Measurements from ENCODE around the gene ZNF280B. TPM values are rescaled to one million over a fixed set of nuclear protein-coding genes. Genes with fewer than 3 reads are reported as not detected.

The ZNF280B gene
- total RNA-seq, 1 experiment from 2014 or later, result 5.9 TPM

- TF ChIP-seq FOXP4 (CRISPR knock-in tag; IDR thresholded peaks at IDR 0.05) (no peak), ZNF425 (CRISPR knock-in tag; conservative IDR thresholded peaks at IDR 0.05) (no peak), ZNF532 (CRISPR knock-in tag; IDR thresholded peaks at IDR 0.05; ENCODE audit: borderline replicate concordance) (no peak)
These were observed 39.8 kb upstream of the ZNF280B start (continued) for GRCh38 chr22:22548317-22548716.

GRCh38 chr22:22547692-22548300, 39.3 kb upstream of the ZNF280B start:
- no peak for DNase-seq (ENCODE audit: low spot score)
- no peak for TF ChIP-seq ERG (CRISPR knock-in tag; IDR thresholded peaks at IDR 0.05)
- no peak for TF ChIP-seq MYBL2 (CRISPR knock-in tag; IDR thresholded peaks at IDR 0.05)
- no peak for TF ChIP-seq FOXP1 (CRISPR knock-in tag; IDR thresholded peaks at IDR 0.05; ENCODE audit: borderline replicate concordance)
- no peak for TF ChIP-seq ZNF416 (CRISPR knock-in tag; IDR thresholded peaks at IDR 0.05)
- TF ChIP-seq GRHL2 (CRISPR knock-in tag; IDR thresholded peaks at IDR 0.05; ENCODE audit: insufficient replicate concordance, severe bottlenecking), result no peak
- no peak for TF ChIP-seq PRDM15 (CRISPR knock-in tag; IDR thresholded peaks at IDR 0.05)
- no peak for TF ChIP-seq MLX (CRISPR knock-in tag; IDR thresholded peaks at IDR 0.05)
- TF ChIP-seq MXD4 (CRISPR knock-in tag; IDR thresholded peaks at IDR 0.05; ENCODE audit: borderline replicate concordance), result no peak
- TF ChIP-seq JAZF1 (CRISPR knock-in tag; IDR thresholded peaks at IDR 0.05), result no peak
- no peak for TF ChIP-seq E2F4 (CRISPR knock-in tag; IDR thresholded peaks at IDR 0.05; ENCODE audit: borderline replicate concordance, low read depth)
- TF ChIP-seq ELF4 (CRISPR knock-in tag; IDR thresholded peaks at IDR 0.05; ENCODE audit: low read depth), result no peak
- TF ChIP-seq NFATC4 (CRISPR knock-in tag; IDR thresholded peaks at IDR 0.05), result no peak
- no peak for TF ChIP-seq JUN (CRISPR knock-in tag; IDR thresholded peaks at IDR 0.05)
- TF ChIP-seq ZMAT4 (CRISPR knock-in tag; IDR thresholded peaks at IDR 0.05), result no peak
- no peak for TF ChIP-seq IRF2 (CRISPR knock-in tag; IDR thresholded peaks at IDR 0.05; ENCODE audit: borderline replicate concordance, low read depth)
- TF ChIP-seq CBFB (CRISPR knock-in tag; IDR thresholded peaks at IDR 0.05; ENCODE audit: low read depth), result no peak
- no peak for ATAC-seq
- Mint-ChIP-seq H3K9me3 (no peaks in the 10 kb centered on the region), H3K36me3 (no peaks in the 10 kb centered on the region), H3K4me3 (no peak overlapping the region), H3K4me1 (no peaks in the 10 kb centered on the region), H3K27ac (no peak overlapping the region), H3K27me3 (ENCODE audit: low read depth) (peaks cover 97% of the 10 kb centered on the region)
- CTCF ChIA-PET, result interaction anchor here (1.2 kb wide), 1 partner anchor 11 kb away, joined by 5 read pairs; the partner anchor contains the start of gene PRAME
- POLR2A ChIA-PET, result no interaction called here

Measured in WTC11 (cell line).